BE2C (cell line): Measurements from ENCODE around the gene COPZ1.

ENCODE experiments used
- DNase-seq: peaks from one replicate; pipeline ENCODE4 v3.0.0-alpha.2; 2020
- H3K27me3 ChIP-seq: fragments of 250-450 bp; sonication (Bioruptor Pico); 2 replicates; pipeline ENCODE4 v1.5.1; 2020; ENCODE audit warnings: mild to moderate bottlenecking
- H3K36me3 ChIP-seq: fragments of 250-450 bp; sonication (Bioruptor Pico); 2 replicates; pipeline ENCODE4 v1.5.1; 2020; ENCODE audit warnings: mild to moderate bottlenecking
- H3K4me1 ChIP-seq: fragments of 250-450 bp; sonication (Bioruptor Pico); 2 replicates; pipeline ENCODE4 v1.5.1; 2020
- H3K4me3 ChIP-seq: 2 replicates; pipeline ENCODE4 v1.5.1; 2011; ENCODE audit warnings: low read depth, low read length
- H3K9me3 ChIP-seq: fragments of 250-450 bp; sonication (Bioruptor Pico); 2 replicates; pipeline ENCODE4 v1.5.1; 2020
- CTCF ChIP-seq: IDR thresholded peaks from 2 replicates; pipeline ENCODE4 v1.5.1; 2012; ENCODE audit warnings: mild to moderate bottlenecking, low read depth, low read length

The COPZ1 gene

DNA sequence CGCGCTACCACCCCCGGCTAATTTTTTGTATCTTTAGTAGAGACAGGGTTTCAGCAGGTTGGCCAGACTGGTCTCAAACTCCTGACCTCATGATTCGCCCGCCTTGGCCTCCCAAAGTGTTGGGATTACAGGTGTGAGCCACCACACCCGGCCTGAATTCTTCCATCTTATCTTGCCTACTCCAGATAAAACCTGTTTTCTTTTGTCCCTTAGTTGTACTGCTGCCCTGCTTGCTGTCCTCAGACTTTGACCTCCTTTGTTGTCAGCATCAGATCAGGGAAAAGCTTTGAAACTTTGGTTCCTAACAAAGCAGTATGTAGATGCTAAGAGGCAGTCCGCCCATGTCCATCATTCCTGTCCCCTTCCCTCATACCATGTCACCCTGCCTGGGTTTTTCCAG, 15.9 kb downstream of the COPZ1 start:
- Histone ChIP-seq H3K4me1 (peaks cover 8% of the 10 kb centered on the region; the same call in 1 of the 2 replicates), H3K9me3 (no peaks in the 10 kb centered on the region), H3K36me3 (peaks cover 51% of the 10 kb centered on the region), H3K27me3 (no peaks in the 10 kb centered on the region), H3K4me3 (no peak overlapping the region)
- no peak for DNase-seq
- TF ChIP-seq CTCF = no peak

GRCh38 chr12:54341378-54342300, 16.7 kb downstream of the COPZ1 start:
- TF ChIP-seq CTCF = no peak
- Histone ChIP-seq H3K27me3 (no peaks in the 10 kb centered on the region), H3K4me1 (peaks cover 8% of the 10 kb centered on the region; the same call in 1 of the 2 replicates), H3K4me3 (no peak overlapping the region), H3K36me3 (peaks cover 55% of the 10 kb centered on the region), H3K9me3 (no peaks in the 10 kb centered on the region)
- no peak for DNase-seq

DNA sequence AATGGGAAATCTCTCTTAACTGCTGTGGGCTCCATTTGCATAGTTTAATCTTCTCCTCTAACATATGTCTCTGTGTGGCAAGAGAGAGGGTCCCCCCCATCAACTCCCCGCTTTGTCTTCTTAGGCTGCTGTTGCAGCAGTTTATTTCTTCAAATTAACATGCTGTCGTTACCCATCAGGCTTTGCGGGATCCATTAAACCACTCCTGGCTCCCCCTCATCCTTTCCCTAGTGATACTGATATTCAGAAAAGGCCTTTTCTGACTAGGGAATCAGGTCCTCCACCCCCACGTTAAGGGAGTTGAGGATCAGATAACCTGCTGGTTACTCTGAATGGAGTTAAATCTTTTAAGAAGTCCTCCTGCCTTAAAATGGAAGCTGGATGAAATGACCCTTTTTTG, 24.1 kb downstream of the COPZ1 start:
- no peaks in the 10 kb centered on the region for H3K9me3 ChIP-seq
- peaks cover 36% of the 10 kb centered on the region for H3K36me3 ChIP-seq
- no peak for TF ChIP-seq CTCF
- H3K4me1 ChIP-seq = peaks cover 13% of the 10 kb centered on the region
- no peak for DNase-seq
- H3K4me3 ChIP-seq = no peak overlapping the region
- H3K27me3 ChIP-seq = no peaks in the 10 kb centered on the region

- Histone ChIP-seq H3K9me3 (no peaks in the 10 kb centered on the region), H3K4me1 (peaks cover 13% of the 10 kb centered on the region), H3K4me3 (no peak overlapping the region), H3K27me3 (no peaks in the 10 kb centered on the region), H3K36me3 (peaks cover 29% of the 10 kb centered on the region)
- DNase-seq = no peak
- TF ChIP-seq CTCF = no peak
Observed at GRCh38 chr12:54349679-54350078, 24.7 kb downstream of the COPZ1 start.

DNA sequence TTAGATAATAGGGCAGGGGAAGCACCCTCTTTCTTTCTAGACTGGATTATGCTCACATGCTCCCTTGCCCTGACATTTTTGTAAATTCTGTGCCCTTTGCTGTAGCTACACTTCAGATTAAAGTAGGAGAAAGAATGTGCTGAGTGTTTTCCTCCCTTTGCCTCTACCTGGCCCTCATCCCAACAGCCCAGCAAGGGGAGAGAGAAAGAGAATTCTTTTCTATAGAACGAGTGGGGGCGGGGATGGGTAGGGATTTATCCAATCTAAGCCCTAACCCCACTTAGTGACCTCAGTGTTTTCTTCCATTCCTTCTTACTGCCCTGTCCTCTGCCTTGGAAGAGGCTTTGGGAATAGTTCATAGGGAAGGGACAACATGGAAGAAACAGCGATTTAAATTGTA, 25.8 kb downstream of the COPZ1 start:
- TF ChIP-seq CTCF = no peak
- H3K9me3 ChIP-seq = no peaks in the 10 kb centered on the region
- no peak for DNase-seq
- no peaks in the 10 kb centered on the region for H3K27me3 ChIP-seq
- H3K4me3 ChIP-seq = no peak overlapping the region
- peaks cover 13% of the 10 kb centered on the region for H3K4me1 ChIP-seq
- peaks cover 23% of the 10 kb centered on the region for H3K36me3 ChIP-seq

- Histone ChIP-seq H3K4me3 (no peak overlapping the region), H3K36me3 (peaks cover 21% of the 10 kb centered on the region), H3K27me3 (no peaks in the 10 kb centered on the region), H3K4me1 (peaks cover 13% of the 10 kb centered on the region), H3K9me3 (no peaks in the 10 kb centered on the region)
- TF ChIP-seq CTCF = no peak
- no peak for DNase-seq
Observed at GRCh38 chr12:54351341-54351740, 26.4 kb downstream of the COPZ1 start.
